ENCODE measurements around the gene NT5C.

DNA sequence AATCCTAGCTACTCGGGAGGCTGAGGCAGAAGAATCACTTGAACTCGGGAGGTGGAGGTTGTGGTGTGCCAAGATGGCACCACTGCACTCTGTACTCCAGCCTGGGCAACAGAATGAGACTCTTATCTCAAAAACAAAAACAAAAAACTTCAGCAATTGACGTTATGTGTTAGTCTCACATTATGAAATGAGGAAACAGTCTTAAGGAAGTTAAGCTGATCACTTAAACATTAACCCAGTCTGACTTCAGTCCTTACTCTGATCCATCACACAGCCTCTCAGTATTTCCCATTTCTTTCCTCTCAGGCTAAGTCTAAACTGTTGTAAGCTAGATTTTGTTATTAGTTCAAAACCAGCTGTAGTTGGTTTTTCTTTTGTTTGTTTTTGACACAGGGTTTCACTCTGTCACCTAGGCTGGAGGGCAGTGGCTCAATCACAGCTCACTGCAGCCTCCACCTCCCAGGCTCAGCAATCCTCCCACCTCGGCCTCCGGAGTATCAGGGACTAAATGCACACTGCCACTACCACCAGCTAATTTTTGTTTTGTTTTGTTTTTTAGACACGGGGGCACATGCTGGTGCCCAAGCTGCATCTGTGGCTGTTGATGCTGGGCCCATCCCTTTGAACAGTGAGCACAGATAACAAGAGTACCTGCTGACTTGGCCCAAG lies 16.5 kb upstream of the NT5C start:
- TF ChIP-seq, protein P1, sequence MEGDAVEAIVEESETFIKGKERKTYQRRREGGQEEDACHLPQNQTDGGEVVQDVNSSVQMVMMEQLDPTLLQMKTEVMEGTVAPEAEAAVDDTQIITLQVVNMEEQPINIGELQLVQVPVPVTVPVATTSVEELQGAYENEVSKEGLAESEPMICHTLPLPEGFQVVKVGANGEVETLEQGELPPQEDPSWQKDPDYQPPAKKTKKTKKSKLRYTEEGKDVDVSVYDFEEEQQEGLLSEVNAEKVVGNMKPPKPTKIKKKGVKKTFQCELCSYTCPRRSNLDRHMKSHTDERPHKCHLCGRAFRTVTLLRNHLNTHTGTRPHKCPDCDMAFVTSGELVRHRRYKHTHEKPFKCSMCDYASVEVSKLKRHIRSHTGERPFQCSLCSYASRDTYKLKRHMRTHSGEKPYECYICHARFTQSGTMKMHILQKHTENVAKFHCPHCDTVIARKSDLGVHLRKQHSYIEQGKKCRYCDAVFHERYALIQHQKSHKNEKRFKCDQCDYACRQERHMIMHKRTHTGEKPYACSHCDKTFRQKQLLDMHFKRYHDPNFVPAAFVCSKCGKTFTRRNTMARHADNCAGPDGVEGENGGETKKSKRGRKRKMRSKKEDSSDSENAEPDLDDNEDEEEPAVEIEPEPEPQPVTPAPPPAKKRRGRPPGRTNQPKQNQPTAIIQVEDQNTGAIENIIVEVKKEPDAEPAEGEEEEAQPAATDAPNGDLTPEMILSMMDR (IDR thresholded peaks at IDR 0.05), result no peak
- TF ChIP-seq POLR2AphosphoS5 (IDR thresholded peaks at IDR 0.05) (no peak), POLR2A (IDR thresholded peaks at IDR 0.05) (no peak), EP300 (IDR thresholded peaks at IDR 0.05) (no peak)

All from gastroesophageal sphincter (tissue), 3 donors.